Fibroblast of lung (primary cell): ENCODE measurements around the gene CCDC92. TPM values are rescaled to one million over a fixed set of nuclear protein-coding genes. Genes with fewer than 3 reads are reported as not detected.

Experiments
- DNase-seq, 2 donors: peaks; one replicate each; pipeline versions ENCODE4 v3.0.0 to v3.0.0-alpha.2; 2010; ENCODE audit warnings: low read depth in 2 of 2
- H2AFZ ChIP-seq: 2 replicates; pipeline ENCODE4 v1.5.1; 2012; ENCODE audit warnings: low read length, control low read depth, inconsistent platforms
- H3K27ac ChIP-seq: 2 replicates; pipeline ENCODE4 v1.5.1; 2011; ENCODE audit warnings: low read length, control low read depth; ENCODE audit not compliant: insufficient read depth
- H3K27me3 ChIP-seq: 2 replicates; pipeline ENCODE4 v1.5.1; 2011; ENCODE audit warnings: mild to moderate bottlenecking, low read length; ENCODE audit not compliant: control insufficient read depth, insufficient read depth
- H3K36me3 ChIP-seq: 2 replicates; pipeline ENCODE4 v1.5.1; 2011; ENCODE audit warnings: low read length; ENCODE audit not compliant: control insufficient read depth, insufficient read depth
- H3K4me1 ChIP-seq: 2 replicates; pipeline ENCODE4 v1.5.1; 2011; ENCODE audit warnings: low read length; ENCODE audit not compliant: control insufficient read depth, insufficient read depth; ENCODE audit errors: extremely low read depth
- H3K4me2 ChIP-seq: 2 replicates; pipeline ENCODE4 v1.5.1; 2011; ENCODE audit warnings: low read length, control low read depth; ENCODE audit not compliant: insufficient read depth; ENCODE audit errors: extremely low read depth
- H3K4me3 ChIP-seq, 4 experiments: fragments of 200-600 bp in 1 of 4; sonication (generic) in 1 of 4; replicated peaks in 1 of 4; 2 replicates each; pipeline ENCODE4 v1.5.1; 2011 to 2016; ENCODE audit warnings: low read length in 4 of 4, low read depth in 3 of 4, mild to moderate bottlenecking in 3 of 4, control low read depth in 2 of 4, inconsistent platforms in 1 of 4, mixed read lengths in 1 of 4; ENCODE audit not compliant: insufficient read depth in 1 of 4; ENCODE audit errors: control extremely low read depth in 1 of 4
- H3K79me2 ChIP-seq: 2 replicates; pipeline ENCODE4 v1.5.1; 2012; ENCODE audit warnings: mild to moderate bottlenecking, low read length, inconsistent platforms; ENCODE audit not compliant: control insufficient read depth, insufficient read depth
- H3K9ac ChIP-seq: 2 replicates; pipeline ENCODE4 v1.5.1; 2011; ENCODE audit warnings: mild to moderate bottlenecking, low read length, control low read depth; ENCODE audit not compliant: insufficient read depth
- H3K9me3 ChIP-seq: 2 replicates; pipeline ENCODE4 v1.5.1; 2012; ENCODE audit warnings: low read depth, low read length; ENCODE audit not compliant: control insufficient read depth, insufficient read depth
- H4K20me1 ChIP-seq: 2 replicates; pipeline ENCODE4 v1.5.1; 2011; ENCODE audit warnings: low read length; ENCODE audit not compliant: control insufficient read depth, insufficient read depth; ENCODE audit errors: extremely low read depth
- CTCF ChIP-seq, 2 donors: IDR thresholded peaks in 1 of 2; conservative IDR thresholded peaks in 1 of 2; 1 replicate in 1 of 2; 2 replicates in 1 of 2; pipeline ENCODE4 v1.5.1; 2011 to 2012; ENCODE audit warnings: low read length in 2 of 2, control low read depth in 1 of 2, inconsistent platforms in 1 of 2, low read depth in 1 of 2, mild to moderate bottlenecking in 1 of 2
- EZH2 ChIP-seq: IDR thresholded peaks from 2 replicates; pipeline ENCODE4 v1.5.1; 2012; ENCODE audit warnings: low read length, control low read depth, mild to moderate bottlenecking; ENCODE audit errors: missing control alignments
- polyA plus RNA-seq, 2 donors: library from polyadenylated mRNA; depleted of rRNA in 1 of 2; stranded (reverse) in 1 of 2; unstranded in 1 of 2; fragments of >200 nt; gene quantifications; 2 replicates each; pipeline ENCODE4 v1.2.1, GENCODE V29; 2011 to 2012; ENCODE audit warnings: missing spikeins in 1 of 2
- total RNA-seq: library from RNA; depleted of rRNA; stranded (reverse); fragments of >200 nt; gene quantifications from 2 replicates; pipeline ENCODE4 v1.2.1, GENCODE V29; 2014

CCDC92 gene
- total and polyA plus RNA-seq, 2 donors (not counting 1 experiment from before 2014, with no cell fraction given) = 13.2 to 42.3 TPM

DNA sequence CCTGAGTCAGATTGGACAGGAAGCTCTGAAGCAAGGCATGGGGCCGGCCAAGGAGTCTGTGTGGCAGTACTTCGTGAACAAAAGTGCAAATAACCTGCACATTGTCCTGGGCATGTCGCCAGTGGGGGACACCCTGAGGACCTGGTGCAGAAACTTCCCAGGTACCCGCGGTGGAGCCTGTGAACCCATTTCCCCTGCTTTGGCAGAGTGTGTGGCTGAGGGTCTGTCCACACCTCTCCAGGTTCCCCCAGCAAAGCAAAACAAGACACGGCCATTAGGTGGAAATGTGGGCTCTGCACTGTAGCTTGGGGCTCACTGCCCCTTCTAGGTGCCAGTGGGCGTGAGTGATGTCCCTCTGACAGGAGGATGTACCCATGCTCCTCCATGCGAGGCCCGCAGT lies 79.4 kb downstream of the CCDC92 start:
- Histone ChIP-seq H3K4me2 (no peak overlapping the region), H3K27me3 (peaks cover 8% of the 10 kb centered on the region), H3K79me2 (no peaks in the 10 kb centered on the region), H3K4me1 (no peaks in the 10 kb centered on the region), H3K9ac (no peak overlapping the region), H4K20me1 (no peaks in the 10 kb centered on the region), H3K36me3 (no peaks in the 10 kb centered on the region), H2AFZ (no peak overlapping the region), H3K27ac (no peak overlapping the region), H3K9me3 (no peaks in the 10 kb centered on the region), H3K4me3 (no peak overlapping the region)
- DNase-seq = no peak
- TF ChIP-seq CTCF (conservative IDR thresholded peaks at IDR 0.05 in 1 of 2, IDR thresholded peaks at IDR 0.05 in 1 of 2; ENCODE audit: low read depth in 1 of 2, low read length in 2 of 2) (no peak), EZH2 (no peak)

DNA sequence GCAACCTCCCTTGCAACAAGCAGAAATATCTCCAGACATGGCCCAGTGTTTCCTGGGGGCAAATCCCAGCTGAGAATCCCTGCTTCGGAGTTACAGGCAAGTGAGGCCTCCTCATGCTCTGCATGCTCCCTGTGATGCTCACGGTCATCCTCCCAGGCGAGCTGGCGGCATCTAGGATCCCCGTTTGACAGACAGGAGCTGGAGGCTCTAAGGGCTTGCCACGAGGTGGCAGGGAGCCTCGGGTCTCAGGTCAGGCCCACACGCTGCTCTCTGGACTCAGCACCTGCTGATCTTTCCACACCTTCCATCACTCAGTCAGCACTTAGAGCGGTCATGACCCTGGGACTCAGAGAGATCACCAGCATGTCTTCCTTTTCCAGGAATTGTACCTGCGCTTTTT lies 79.8 kb downstream of the CCDC92 start:
- H4K20me1 ChIP-seq = no peaks in the 10 kb centered on the region
- no peak overlapping the region for H2AFZ ChIP-seq
- H3K27ac ChIP-seq = no peak overlapping the region
- TF ChIP-seq CTCF (conservative IDR thresholded peaks at IDR 0.05 in 1 of 2, IDR thresholded peaks at IDR 0.05 in 1 of 2; ENCODE audit: low read depth in 1 of 2, low read length in 2 of 2) = no peak
- TF ChIP-seq EZH2 = no peak
- peaks cover 8% of the 10 kb centered on the region for H3K27me3 ChIP-seq
- H3K79me2 ChIP-seq = no peaks in the 10 kb centered on the region
- H3K4me1 ChIP-seq = no peaks in the 10 kb centered on the region
- H3K4me3 ChIP-seq = no peak overlapping the region
- H3K4me2 ChIP-seq = no peak overlapping the region
- H3K9ac ChIP-seq = no peak overlapping the region
- DNase-seq = no peak
- H3K9me3 ChIP-seq = no peaks in the 10 kb centered on the region
- H3K36me3 ChIP-seq = no peaks in the 10 kb centered on the region

DNA sequence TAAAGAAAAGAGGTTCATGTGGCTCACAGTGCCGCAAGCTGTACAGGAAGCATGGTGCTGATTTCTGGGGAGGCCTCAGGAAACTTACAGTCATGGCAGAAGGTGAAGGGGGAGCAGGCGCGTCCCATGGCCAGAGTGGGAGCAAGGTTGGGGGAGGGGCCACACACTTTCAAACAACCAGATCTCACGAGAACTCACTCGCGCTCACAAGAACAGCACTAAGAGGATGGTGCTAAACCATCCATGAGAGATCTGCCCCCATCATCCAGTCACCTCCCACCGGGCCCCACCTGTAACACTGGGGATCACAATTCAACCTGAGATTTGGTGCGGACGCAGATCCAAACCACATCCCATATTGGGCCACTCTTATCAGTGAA lies 80.5 kb downstream of the CCDC92 start:
- TF ChIP-seq CTCF (conservative IDR thresholded peaks at IDR 0.05 in 1 of 2, IDR thresholded peaks at IDR 0.05 in 1 of 2; ENCODE audit: low read depth in 1 of 2, low read length in 2 of 2) (no peak), EZH2 (no peak)
- Histone ChIP-seq H3K79me2 (no peaks in the 10 kb centered on the region), H4K20me1 (no peaks in the 10 kb centered on the region)

More for the DNA sequence above, 80.5 kb downstream of the CCDC92 start:
- Histone ChIP-seq H3K27me3 (peaks cover 8% of the 10 kb centered on the region), H3K4me3 (no peak overlapping the region), H3K4me2 (no peak overlapping the region), H3K36me3 (no peaks in the 10 kb centered on the region), H2AFZ (no peak overlapping the region), H3K9me3 (no peaks in the 10 kb centered on the region), H3K9ac (no peak overlapping the region), H3K27ac (no peak overlapping the region), H3K4me1 (no peaks in the 10 kb centered on the region)
- no peak for DNase-seq
